HG03571 (cell line): ENCODE measurements around the gene CAMK1.
A peak's percentile ranks its signal among the peaks of the same experiment; 100 is the strongest.

Source experiments
- ATAC-seq: cut with Tn5 transposase; IDR thresholded peaks from one replicate; pipeline ENCODE4 v1.9.1; 2021; ENCODE audit not compliant: unreplicated experiment

CAMK1 gene

GRCh38 chr3:9793161-9793781 lies 23.5 kb upstream of the CAMK1 start:
- ATAC-seq: peak; percentile 1

GRCh38 chr3:9792405-9793160 lies 22.8 kb upstream of the CAMK1 start, which contains the start of the genes ARPC4 and TADA3:
Gene ARPC4 (plus strand): TSS chr3:9793082. CDS start chr3:9793122, 40 bp downstream.
Gene TADA3 (minus strand): TSS chr3:9792473. CDS start chr3:9791466, 1,007 bp downstream.
- peak; percentile 84 for ATAC-seq

GRCh38 chr3:9791790-9792404 lies 22.1 kb upstream of the CAMK1 start:
- ATAC-seq: no peak

GRCh38 chr3:9791127-9791526 lies 21.4 kb upstream of the CAMK1 start:
- no peak for ATAC-seq

GRCh38 chr3:9787714-9788113 lies 18.0 kb upstream of the CAMK1 start:
- ATAC-seq: no peak

- no peak for ATAC-seq
Measured at GRCh38 chr3:9786825-9787669, 17.3 kb upstream of the CAMK1 start.

GRCh38 chr3:9786209-9786739 lies 16.5 kb upstream of the CAMK1 start:
- no peak for ATAC-seq

GRCh38 chr3:9785602-9786001 lies 15.9 kb upstream of the CAMK1 start:
- no peak for ATAC-seq

- ATAC-seq: no peak
Measured at GRCh38 chr3:9784965-9785364, 15.2 kb upstream of the CAMK1 start.

GRCh38 chr3:9783954-9784353 lies 14.2 kb upstream of the CAMK1 start:
- no peak for ATAC-seq

GRCh38 chr3:9782770-9783169 lies 13.0 kb upstream of the CAMK1 start:
- ATAC-seq: no peak

- no peak for ATAC-seq
Measured at GRCh38 chr3:9781978-9782603, 12.3 kb upstream of the CAMK1 start.

GRCh38 chr3:9781551-9781950 lies 11.8 kb upstream of the CAMK1 start:
- no peak for ATAC-seq

- ATAC-seq: no peak
Measured at GRCh38 chr3:9780910-9781309, 11.2 kb upstream of the CAMK1 start.

- ATAC-seq: no peak
Measured at GRCh38 chr3:9780458-9780812, 10.7 kb upstream of the CAMK1 start.

- ATAC-seq: peak; percentile 56
Measured at GRCh38 chr3:9779721-9780457, 10.1 kb upstream of the CAMK1 start.

- no peak for ATAC-seq
Measured at GRCh38 chr3:9779075-9779593, 9.4 kb upstream of the CAMK1 start.

GRCh38 chr3:9778143-9779074 lies 8.7 kb upstream of the CAMK1 start:
- ATAC-seq: no peak

- ATAC-seq: no peak
Measured at GRCh38 chr3:9777694-9778021, 7.9 kb upstream of the CAMK1 start.
